Measurements from ENCODE around the gene PCDHA1. TPM values are rescaled to one million over a fixed set of nuclear protein-coding genes. Genes with fewer than 3 reads are reported as not detected.

PCDHA1 gene
- total RNA-seq, 4 donors from 2014 or later: not detected

DNA sequence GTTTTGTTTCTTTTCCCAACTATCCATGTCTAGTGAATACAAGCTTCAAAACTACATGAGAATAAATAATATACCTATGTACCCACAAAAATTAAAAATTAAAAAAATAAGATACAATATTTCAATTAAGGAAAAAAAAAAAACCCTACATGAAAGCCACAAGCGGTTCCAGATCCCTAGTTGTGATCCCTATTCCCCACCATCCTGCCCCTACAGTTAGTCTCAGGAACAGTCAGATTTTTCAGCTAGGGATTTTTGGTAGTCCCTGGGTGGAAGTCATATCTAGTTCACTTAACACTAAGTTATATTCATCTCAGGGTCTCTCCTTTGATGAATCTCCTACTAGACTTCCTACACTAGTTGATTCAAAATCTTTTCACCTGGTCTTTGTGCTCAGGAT lies 246.7 kb downstream of the PCDHA1 start:
- no peaks in the 10 kb centered on the region for H3K27me3 ChIP-seq
- TF ChIP-seq EP300 (IDR thresholded peaks at IDR 0.05) (no peak), POLR2A (IDR thresholded peaks at IDR 0.05) (no peak), CTCF (IDR thresholded peaks at IDR 0.05) (no peak), POLR2AphosphoS5 (IDR thresholded peaks at IDR 0.05) (no peak)
- no peaks in the 10 kb centered on the region for H3K9me3 ChIP-seq
- H3K4me3 ChIP-seq: no peak overlapping the region
- no peak for ATAC-seq
- H3K4me1 ChIP-seq: no peaks in the 10 kb centered on the region
- no peaks in the 10 kb centered on the region for H3K36me3 ChIP-seq
- H3K27ac ChIP-seq: no peak overlapping the region
- 55 to 60% methylated on average over 1 of the region's 1 CpG for WGBS, 2 donors (ENCODE audit: low coverage in 1 of 2)

- Histone ChIP-seq H3K4me3 (no peak overlapping the region), H3K27ac (no peak overlapping the region), H3K9me3 (no peaks in the 10 kb centered on the region), H3K36me3 (no peaks in the 10 kb centered on the region), H3K4me1 (peaks cover 0 to 23% (median 3%) of the 10 kb centered on the region in 3 donors), H3K27me3 (peaks cover 5% of the 10 kb centered on the region)
- no peak for ATAC-seq
- no peak for TF ChIP-seq CTCF (IDR thresholded peaks at IDR 0.05)
- no peak for TF ChIP-seq EP300 (IDR thresholded peaks at IDR 0.05)
- no peak for TF ChIP-seq POLR2A (IDR thresholded peaks at IDR 0.05)
- no peak for TF ChIP-seq POLR2AphosphoS5 (IDR thresholded peaks at IDR 0.05)
Observed at GRCh38 chr5:141039061-141039460, 253.1 kb downstream of the PCDHA1 start.

DNA sequence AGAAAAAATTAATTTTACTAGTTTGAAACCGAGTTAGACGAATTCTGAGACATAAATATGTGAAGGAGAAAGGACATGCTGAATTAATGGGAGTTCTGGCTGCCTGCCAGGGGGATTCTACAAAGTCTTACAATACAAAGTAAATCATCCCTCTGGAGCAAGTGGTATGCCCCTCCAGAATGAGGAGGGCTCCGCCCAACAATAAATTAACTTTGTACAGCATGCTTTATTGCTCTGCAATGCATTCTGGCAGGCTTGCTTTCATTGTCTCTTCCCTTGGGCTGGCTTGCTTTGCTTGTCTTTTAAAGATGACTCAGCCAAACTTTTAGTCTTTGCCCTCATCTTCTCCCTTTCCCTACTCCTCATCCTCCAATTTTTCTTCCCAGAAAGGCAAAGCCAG lies 253.6 kb downstream of the PCDHA1 start:
- ATAC-seq: no peak
- H3K4me1 ChIP-seq: peaks cover 0 to 23% (median 3%) of the 10 kb centered on the region in 3 donors
- 29 to 37% methylated on average over 3 of the region's 3 CpGs for WGBS, 2 donors (ENCODE audit: low coverage in 1 of 2)
- TF ChIP-seq POLR2AphosphoS5 (IDR thresholded peaks at IDR 0.05): no peak
- no peak for TF ChIP-seq CTCF (IDR thresholded peaks at IDR 0.05)
- no peak for TF ChIP-seq POLR2A (IDR thresholded peaks at IDR 0.05)
- no peak for TF ChIP-seq EP300 (IDR thresholded peaks at IDR 0.05)
- no peaks in the 10 kb centered on the region for H3K9me3 ChIP-seq
- peaks cover 9% of the 10 kb centered on the region for H3K27me3 ChIP-seq
- no peak overlapping the region for H3K4me3 ChIP-seq
- no peaks in the 10 kb centered on the region for H3K36me3 ChIP-seq
- H3K27ac ChIP-seq: peak overlapping the region in 1 of 4 donors; percentile 76

- no peaks in the 10 kb centered on the region for H3K36me3 ChIP-seq
- H3K27ac ChIP-seq: peak overlapping the region; percentile 12 to 76 (median 69)
- H3K4me1 ChIP-seq: peaks cover 0 to 23% (median 3%) of the 10 kb centered on the region in 3 donors
- peak; percentile 37 for ATAC-seq
- peaks cover 13% of the 10 kb centered on the region for H3K27me3 ChIP-seq
- TF ChIP-seq EP300 (IDR thresholded peaks at IDR 0.05): no peak
- no peak for TF ChIP-seq POLR2AphosphoS5 (IDR thresholded peaks at IDR 0.05)
- no peak for TF ChIP-seq POLR2A (IDR thresholded peaks at IDR 0.05)
- TF ChIP-seq CTCF (IDR thresholded peaks at IDR 0.05): peak; percentile 43 to 72 (median 47)
- 2 to 12% methylated on average over 10 to 21 of the region's 24 CpGs for WGBS, 2 donors (ENCODE audit: low coverage in 1 of 2)
- no peaks in the 10 kb centered on the region for H3K9me3 ChIP-seq
- H3K4me3 ChIP-seq: peak overlapping the region; percentile 47 to 48
Observed at GRCh38 chr5:141040093-141040770, 254.3 kb downstream of the PCDHA1 start.

DNA sequence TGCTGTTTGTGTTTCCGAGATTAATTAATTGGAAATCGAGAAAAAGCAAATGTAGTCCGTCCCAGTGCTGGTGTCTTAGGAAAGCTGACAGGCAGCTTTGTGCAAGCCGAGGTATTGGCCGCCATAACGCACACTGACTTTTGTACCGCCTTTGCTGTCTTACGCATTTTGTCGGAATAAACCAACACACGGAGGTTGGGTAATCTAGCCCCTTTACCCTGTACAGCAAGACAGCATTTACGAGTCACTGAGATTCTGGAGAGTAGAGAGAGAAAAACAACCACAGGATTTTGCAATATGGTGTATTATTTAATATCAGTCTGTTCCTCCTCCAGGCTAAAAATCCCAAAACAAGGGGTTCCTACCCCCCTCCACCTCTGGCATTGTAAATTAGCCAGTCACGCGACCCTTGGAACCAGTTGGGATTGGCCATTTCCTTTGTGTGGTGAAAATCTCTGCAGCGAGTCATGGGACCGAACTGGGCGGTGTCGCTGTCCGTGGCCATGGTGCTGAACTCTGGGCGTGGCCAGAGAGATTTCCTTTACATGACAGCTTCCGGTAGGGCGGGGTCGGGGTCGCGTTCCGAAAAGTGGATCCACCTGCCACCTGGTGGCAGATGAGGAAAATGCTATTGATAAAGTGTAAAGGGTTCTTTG lies 255.0 kb downstream of the PCDHA1 start:
- TF ChIP-seq EP300 (IDR thresholded peaks at IDR 0.05): no peak
- TF ChIP-seq POLR2A (IDR thresholded peaks at IDR 0.05): peak in 1 of 2 donors; percentile 17
- TF ChIP-seq CTCF (IDR thresholded peaks at IDR 0.05): peak; percentile 76 to 88 (median 84)
- peak; percentile 54 for TF ChIP-seq POLR2AphosphoS5 (IDR thresholded peaks at IDR 0.05)
- peak; percentile 96 for ATAC-seq
- Histone ChIP-seq H3K9me3 (no peaks in the 10 kb centered on the region), H3K4me1 (peaks cover 0 to 23% (median 3%) of the 10 kb centered on the region in 3 donors), H3K36me3 (no peaks in the 10 kb centered on the region), H3K4me3 (peak overlapping the region; percentile 47 to 48), H3K27me3 (peaks cover 20% of the 10 kb centered on the region), H3K27ac (peak overlapping the region; percentile 12 to 76 (median 69))
- WGBS, 2 donors (ENCODE audit: low coverage in 1 of 2): 2 to 4% methylated on average over 18 to 25 of the region's 25 CpGs
